HEK293T (cell line): Measurements from ENCODE around the gene ZNF764.

Experiments
- ARNT ChIP-seq: fragments of 450-650 bp; IDR thresholded peaks from 2 replicates; pipeline ENCODE4 v1.6.1; 2017; ENCODE audit warnings: mild to moderate bottlenecking
- BHLHE40 ChIP-seq: fragments of 450-650 bp; IDR thresholded peaks from 2 replicates; pipeline ENCODE4 v1.6.1; 2016; ENCODE audit warnings: mild to moderate bottlenecking, moderate library complexity, borderline replicate concordance
- ELF4 ChIP-seq: fragments of 450-650 bp; IDR thresholded peaks from 2 replicates; pipeline ENCODE4 v1.6.1; 2017; ENCODE audit warnings: antibody characterized with exemption
- HDGF ChIP-seq: fragments of 450-650 bp; IDR thresholded peaks from 2 replicates; pipeline ENCODE4 v1.6.1; 2017; ENCODE audit warnings: antibody characterized with exemption, borderline replicate concordance
- L3MBTL2 ChIP-seq: fragments of 450-650 bp; conservative IDR thresholded peaks from 2 replicates; pipeline ENCODE4 v1.6.1; 2016; ENCODE audit warnings: mild to moderate bottlenecking
- NFRKB ChIP-seq: fragments of 450-650 bp; IDR thresholded peaks from 2 replicates; pipeline ENCODE4 v1.6.1; 2016; ENCODE audit warnings: mild to moderate bottlenecking, moderate library complexity

DNA sequence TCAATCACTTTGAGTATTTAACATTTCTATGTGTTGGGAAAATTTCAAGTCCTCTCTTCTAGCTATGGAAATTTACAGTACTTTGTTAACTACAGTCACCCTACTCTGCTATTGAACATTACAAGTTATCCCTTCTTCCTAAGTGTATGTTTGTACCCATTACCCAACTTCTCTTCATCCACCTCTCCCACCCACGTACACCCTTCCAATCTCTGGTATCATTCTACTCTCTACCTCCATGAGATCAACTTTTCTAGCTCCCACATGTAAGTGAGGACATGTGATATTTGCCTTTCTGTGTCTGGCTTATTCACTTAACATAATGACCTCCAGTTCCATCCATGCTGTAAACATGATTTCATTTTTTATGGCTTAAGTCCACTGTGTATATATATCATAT is 16.5 kb upstream of the ZNF764 start:
- no peak for TF ChIP-seq ELF4
- TF ChIP-seq ARNT = no peak
- no peak for TF ChIP-seq HDGF
- TF ChIP-seq NFRKB = no peak
- TF ChIP-seq BHLHE40 = no peak
- no peak for TF ChIP-seq L3MBTL2
